Activated CD8-positive, alpha-beta T cell treated with anti-CD3 and anti-CD28 coated beads, Interleukin-2, amount 10 ng/mL, durations not matched to agents 7 days and 5 days (primary cell): ENCODE measurements around the gene OVOL1. TPM values are rescaled to one million over a fixed set of nuclear protein-coding genes. Genes with fewer than 3 reads are reported as not detected.
A peak's percentile ranks its signal among the peaks of the same experiment; 100 is the strongest.
"Not testable (repeated sequence)": the region's sequence is repeated elsewhere in the genome, so short reads cannot be mapped to it uniquely, and the experiment has no call there.

Experiments used
- ATAC-seq: fragments of 150-1000 bp; cut with Tn5 transposase; one replicate; pipeline ENCODE4 v1.10.0; 2021; ENCODE audit warnings: moderate library complexity
- CTCF ChIA-PET: fragments of 350-600 bp; sonication (Branson Sonifier 250); formaldehyde crosslinking; loops from one replicate; lab custom pipeline; 2021; ENCODE audit warnings: antibody characterized with exemption; lab: Charles Lee
- POLR2A ChIA-PET: fragments of 350-600 bp; sonication (Branson Sonifier 250); formaldehyde crosslinking; loops from one replicate; lab custom pipeline; 2021; ENCODE audit warnings: antibody characterized with exemption; lab: Charles Lee
- DNase-seq: peaks from one replicate; pipeline ENCODE4 v3.0.0-alpha.2; 2020
- H3K27ac Mint-ChIP-seq: one replicate; pipeline ENCODE4 v1.8.0; 2021; ENCODE audit warnings: mild to moderate bottlenecking, mixed read lengths
- H3K27me3 Mint-ChIP-seq: one replicate; pipeline ENCODE4 v1.8.0; 2021; ENCODE audit warnings: low read depth, mixed read lengths
- H3K36me3 Mint-ChIP-seq: one replicate; pipeline ENCODE4 v1.8.0; 2021; ENCODE audit warnings: low read depth, mixed read lengths
- H3K4me1 Mint-ChIP-seq: one replicate; pipeline ENCODE4 v1.8.0; 2021; ENCODE audit warnings: low read depth, mixed read lengths
- H3K4me3 Mint-ChIP-seq: one replicate; pipeline ENCODE4 v1.8.0; 2021; ENCODE audit warnings: mild to moderate bottlenecking, mixed read lengths
- H3K9me3 Mint-ChIP-seq: one replicate; pipeline ENCODE4 v1.8.0; 2022; ENCODE audit warnings: mixed read lengths; ENCODE audit not compliant: insufficient read depth
- total RNA-seq, 2 experiments: library from RNA; stranded (reverse); gene quantifications; one replicate each; pipeline ENCODE4 v1.2.3, GENCODE V29; 2021

Gene OVOL1
- total RNA-seq, 2 experiments from 2014 or later: 0.08 TPM; not detected in 1

- no peaks in the 10 kb centered on the region for H3K9me3 Mint-ChIP-seq
- DNase-seq: no peak
- no peak for ATAC-seq
- ChIA-PET POLR2A (interaction anchor here (1.9 to 2.0 kb wide), 2 partner anchors 37 to 105 kb away, joined by 8 read pairs; partner anchors contain the start of gene KAT5), CTCF (interaction anchor here (0.6 to 12.1 kb wide), 33 partner anchors 9 to 277 kb away, joined by 3 to 210 read pairs (median 4); partner anchors contain the start of genes AP5B1, CCDC85B, KAT5 and RNASEH2C)
- peak overlapping the region; percentile 76 for H3K4me3 Mint-ChIP-seq
- peaks cover 5% of the 10 kb centered on the region for H3K27me3 Mint-ChIP-seq
- H3K4me1 Mint-ChIP-seq: peaks cover 20% of the 10 kb centered on the region
- H3K36me3 Mint-ChIP-seq: no peaks in the 10 kb centered on the region
- H3K27ac Mint-ChIP-seq: peak overlapping the region; percentile 75
Measured at GRCh38 chr11:65817312-65817834, 30.5 kb downstream of the OVOL1 start.

GRCh38 chr11:65817835-65818680, 31.2 kb downstream of the OVOL1 start:
- H3K4me3 Mint-ChIP-seq: peak overlapping the region; percentile 76
- H3K27me3 Mint-ChIP-seq: peaks cover 4% of the 10 kb centered on the region
- H3K4me1 Mint-ChIP-seq: peaks cover 20% of the 10 kb centered on the region
- peak; percentile 93 for ATAC-seq
- peak; percentile 96 for DNase-seq
- H3K9me3 Mint-ChIP-seq: no peaks in the 10 kb centered on the region
- CTCF ChIA-PET: interaction anchor here (0.6 to 12.1 kb wide), 37 partner anchors 10 to 278 kb away, joined by 3 to 210 read pairs (median 4); partner anchors contain the start of genes AP5B1, CCDC85B, KAT5 and MUS81
- H3K27ac Mint-ChIP-seq: peak overlapping the region; percentile 75
- POLR2A ChIA-PET: interaction anchor here (1.5 to 2.0 kb wide), 3 partner anchors 38 to 106 kb away, joined by 6 to 8 read pairs (median 8); partner anchors contain the start of genes AP5B1 and KAT5
- H3K36me3 Mint-ChIP-seq: no peaks in the 10 kb centered on the region

- H3K4me3 Mint-ChIP-seq: no peak overlapping the region
- H3K36me3 Mint-ChIP-seq: no peaks in the 10 kb centered on the region
- H3K27ac Mint-ChIP-seq: no peak overlapping the region
- ChIA-PET POLR2A (no interaction called here), CTCF (interaction anchor here (12.1 kb wide), 1 partner anchor 44 kb away, joined by 210 read pairs; the partner anchor contains the start of gene AP5B1)
- no peaks in the 10 kb centered on the region for H3K27me3 Mint-ChIP-seq
- DNase-seq (no peak), ATAC-seq (no peak)
- no peaks in the 10 kb centered on the region for H3K9me3 Mint-ChIP-seq
- H3K4me1 Mint-ChIP-seq: peaks cover 22% of the 10 kb centered on the region
Measured at GRCh38 chr11:65821107-65821506, 34.2 kb downstream of the OVOL1 start.

- H3K27ac Mint-ChIP-seq: no peak overlapping the region
- no peak for ATAC-seq
- no peaks in the 10 kb centered on the region for H3K36me3 Mint-ChIP-seq
- CTCF ChIA-PET: interaction anchor here (0.5 to 12.1 kb wide), 8 partner anchors 9 to 111 kb away, joined by 3 to 210 read pairs (median 4); partner anchors contain the start of genes AP5B1, KAT5 and RNASEH2C
- DNase-seq: no peak
- H3K4me3 Mint-ChIP-seq: no peak overlapping the region
- no peaks in the 10 kb centered on the region for H3K9me3 Mint-ChIP-seq
- peaks cover 11% of the 10 kb centered on the region for H3K4me1 Mint-ChIP-seq
- H3K27me3 Mint-ChIP-seq: no peaks in the 10 kb centered on the region
- POLR2A ChIA-PET: no interaction called here
Measured at GRCh38 chr11:65822776-65823528, 36.1 kb downstream of the OVOL1 start.

GRCh38 chr11:65826984-65827735, 40.3 kb downstream of the OVOL1 start:
- no peaks in the 10 kb centered on the region for H3K9me3 Mint-ChIP-seq
- no peak overlapping the region for H3K27ac Mint-ChIP-seq
- POLR2A ChIA-PET: interaction anchor here (0.9 kb wide), 1 partner anchor 32 kb away, joined by 3 read pairs; no protein-coding TSS in a partner anchor
- H3K4me3 Mint-ChIP-seq: no peak overlapping the region
- H3K36me3 Mint-ChIP-seq: no peaks in the 10 kb centered on the region
- DNase-seq: no peak
- peaks cover 10% of the 10 kb centered on the region for H3K4me1 Mint-ChIP-seq
- H3K27me3 Mint-ChIP-seq: peaks cover 17% of the 10 kb centered on the region
- CTCF ChIA-PET: interaction anchor here (0.7 to 5.0 kb wide), 10 partner anchors 10 to 218 kb away, joined by 3 to 36 read pairs (median 3); partner anchors contain the start of genes KAT5 and MUS81
- ATAC-seq: no peak

GRCh38 chr11:65829459-65829858, 42.6 kb downstream of the OVOL1 start:
- POLR2A ChIA-PET: interaction anchor here (0.9 to 1.1 kb wide), 2 partner anchors 23 to 30 kb away, joined by 6 read pairs; no protein-coding TSS in a partner anchor
- CTCF ChIA-PET: interaction anchor here (0.6 to 3.9 kb wide), 6 partner anchors 12 to 194 kb away, joined by 3 to 36 read pairs (median 4); partner anchors contain the start of genes AP5B1 and KAT5
- DNase-seq (no peak), ATAC-seq (no peak)
- Mint-ChIP-seq H3K36me3 (no peaks in the 10 kb centered on the region), H3K4me3 (no peak overlapping the region), H3K27me3 (peaks cover 25% of the 10 kb centered on the region), H3K4me1 (peaks cover 14% of the 10 kb centered on the region), H3K27ac (no peak overlapping the region), H3K9me3 (no peaks in the 10 kb centered on the region)

- not testable (repeated sequence) for ATAC-seq, DNase-seq, H3K36me3 Mint-ChIP-seq, H3K27ac Mint-ChIP-seq, H3K9me3 Mint-ChIP-seq, H3K4me3 Mint-ChIP-seq
- CTCF ChIA-PET: interaction anchor here (0.6 to 3.9 kb wide), 12 partner anchors 9 to 244 kb away, joined by 3 to 19 read pairs (median 5); partner anchors contain the start of genes AP5B1, CFL1, FIBP and KAT5
- Mint-ChIP-seq H3K4me1 (peaks cover 14% of the 10 kb centered on the region), H3K27me3 (peaks cover 25% of the 10 kb centered on the region)
- POLR2A ChIA-PET: interaction anchor here (0.6 kb wide), 1 partner anchor 389 kb away, joined by 3 read pairs; no protein-coding TSS in a partner anchor
Measured at GRCh38 chr11:65832231-65832630, 45.4 kb downstream of the OVOL1 start.

GRCh38 chr11:65833297-65834030, 46.6 kb downstream of the OVOL1 start, which contains the start of gene SNX32:
Gene SNX32, plus strand, starts transcription at chr11:65833963. Its CDS starts 103 bp downstream, at chr11:65834066.
- POLR2A ChIA-PET: interaction anchor here (0.8 to 1.6 kb wide), 5 partner anchors 16 to 181 kb away, joined by 3 to 5 read pairs (median 3); no protein-coding TSS in a partner anchor
- CTCF ChIA-PET: interaction anchor here (1.0 to 3.1 kb wide), 10 partner anchors 8 to 59 kb away, joined by 3 to 16 read pairs (median 4); partner anchors contain the start of genes CFL1, FIBP and MUS81
- Mint-ChIP-seq H3K4me3 (no peak within 1 kb of the TSS), H3K4me1 (peaks cover 9% of the 10 kb centered on the region), H3K27ac (peak within 1 kb of the TSS; percentile 53), H3K36me3 (no peaks in the 10 kb centered on the region), H3K27me3 (peaks cover 24% of the 10 kb centered on the region), H3K9me3 (no peaks in the 10 kb centered on the region)
- DNase-seq: peak; percentile 97
- peak; percentile 100 for ATAC-seq

- H3K9me3 Mint-ChIP-seq: no peaks in the 10 kb centered on the region
- no peak for DNase-seq
- H3K27me3 Mint-ChIP-seq: peaks cover 22% of the 10 kb centered on the region
- H3K4me1 Mint-ChIP-seq: peaks cover 9% of the 10 kb centered on the region
- ATAC-seq: no peak
- H3K27ac Mint-ChIP-seq: no peak overlapping the region
- no peak overlapping the region for H3K4me3 Mint-ChIP-seq
- no peaks in the 10 kb centered on the region for H3K36me3 Mint-ChIP-seq
- ChIA-PET CTCF (interaction anchor here (1.0 to 2.3 kb wide), 3 partner anchors 16 to 54 kb away, joined by 4 to 16 read pairs (median 6); partner anchors contain the start of gene MUS81), POLR2A (interaction anchor here (0.8 to 1.6 kb wide), 4 partner anchors 16 to 24 kb away, joined by 3 to 5 read pairs (median 4); no protein-coding TSS in a partner anchor)
Measured at GRCh38 chr11:65834202-65834601, 47.3 kb downstream of the OVOL1 start.
